Measurements from ENCODE around the gene SLC5A1. TPM values are rescaled to one million over a fixed set of nuclear protein-coding genes. Genes with fewer than 3 reads are reported as not detected.
"Not testable (repeated sequence)": the region's sequence is repeated elsewhere in the genome, so short reads cannot be mapped to it uniquely, and the experiment has no call there.

The SLC5A1 gene
- polyA plus RNA-seq, 3 donors from 2014 or later, result not detected

DNA sequence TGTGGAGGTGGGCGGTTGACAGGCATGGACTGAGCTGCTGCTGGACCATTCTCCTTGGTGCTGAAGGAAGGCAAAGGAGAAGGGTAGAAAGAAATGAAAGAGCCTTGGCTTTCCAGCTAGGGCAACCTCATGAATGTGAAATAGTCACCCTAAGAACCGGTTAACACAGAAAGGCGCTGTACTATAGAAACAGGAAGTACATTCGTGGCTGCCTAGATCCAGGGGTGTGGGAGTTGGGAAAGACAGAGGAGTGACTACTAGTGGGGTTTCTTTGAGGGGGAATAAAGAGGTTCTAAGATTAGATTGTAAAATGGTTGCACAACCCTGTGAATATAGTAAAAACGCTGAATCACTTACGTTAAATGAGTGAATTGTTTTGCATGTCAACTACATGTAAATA, 108.6 kb downstream of the SLC5A1 start:
- H3K9me3 Mint-ChIP-seq, result peaks cover 0 to 19% (median 8%) of the 10 kb centered on the region in 6 donors
- not testable (repeated sequence) for H3K27ac Mint-ChIP-seq, H3K4me3 Mint-ChIP-seq, DNase-seq, H3K4me1 Mint-ChIP-seq, H3K36me3 Mint-ChIP-seq
- peaks cover 3 to 12% (median 6%) of the 10 kb centered on the region in 3 donors for H3K27me3 Mint-ChIP-seq (ENCODE audit: low read depth in 3 of 3)

DNA sequence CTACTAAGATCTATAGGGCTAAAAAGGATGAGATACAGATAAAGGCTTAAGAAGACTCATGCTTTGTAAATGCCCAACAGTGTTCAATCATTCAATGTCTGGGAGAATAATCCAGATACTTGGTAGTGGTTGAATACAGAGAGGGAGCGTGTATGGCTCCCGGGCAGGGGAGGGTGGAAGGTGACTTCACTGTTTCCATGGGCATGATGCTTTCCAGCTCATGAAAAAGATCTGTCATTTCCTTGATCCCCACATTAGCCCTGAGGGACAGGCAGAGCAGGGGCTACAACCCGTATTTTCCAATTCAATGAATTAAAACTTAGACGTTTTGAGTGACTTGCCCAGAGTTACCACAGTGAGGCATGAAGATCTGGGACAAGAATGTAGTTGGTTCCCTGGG, 111.7 kb downstream of the SLC5A1 start:
- H3K9me3 Mint-ChIP-seq; H3K36me3 Mint-ChIP-seq; H3K4me1 Mint-ChIP-seq; H3K27me3 Mint-ChIP-seq (ENCODE audit: low read depth in 3 of 3); H3K4me3 Mint-ChIP-seq; H3K27ac Mint-ChIP-seq; DNase-seq: not testable (repeated sequence)

DNA sequence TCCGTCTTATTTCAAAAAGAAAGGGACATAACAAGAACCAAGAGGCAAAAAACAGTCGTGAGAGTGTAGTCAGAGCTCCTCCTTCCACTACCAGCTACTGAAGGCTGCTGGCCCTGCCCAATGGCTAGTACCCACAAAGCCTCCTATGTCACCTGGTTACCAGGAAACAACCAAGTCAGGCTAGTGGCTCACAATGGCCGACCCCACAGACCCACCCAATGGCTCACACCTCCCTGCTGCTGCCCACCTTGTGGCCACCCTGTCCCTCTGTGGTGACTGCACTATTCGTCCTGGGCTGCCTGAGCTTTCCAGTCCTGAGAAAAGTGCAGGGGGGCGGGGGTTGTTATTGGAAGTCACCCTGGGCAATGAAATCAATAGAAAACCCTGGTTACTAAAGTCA, 114.6 kb downstream of the SLC5A1 start:
- H3K4me1 Mint-ChIP-seq; H3K27ac Mint-ChIP-seq; H3K36me3 Mint-ChIP-seq; H3K9me3 Mint-ChIP-seq; H3K4me3 Mint-ChIP-seq; H3K27me3 Mint-ChIP-seq (ENCODE audit: low read depth in 3 of 3); DNase-seq: not testable (repeated sequence)

DNA sequence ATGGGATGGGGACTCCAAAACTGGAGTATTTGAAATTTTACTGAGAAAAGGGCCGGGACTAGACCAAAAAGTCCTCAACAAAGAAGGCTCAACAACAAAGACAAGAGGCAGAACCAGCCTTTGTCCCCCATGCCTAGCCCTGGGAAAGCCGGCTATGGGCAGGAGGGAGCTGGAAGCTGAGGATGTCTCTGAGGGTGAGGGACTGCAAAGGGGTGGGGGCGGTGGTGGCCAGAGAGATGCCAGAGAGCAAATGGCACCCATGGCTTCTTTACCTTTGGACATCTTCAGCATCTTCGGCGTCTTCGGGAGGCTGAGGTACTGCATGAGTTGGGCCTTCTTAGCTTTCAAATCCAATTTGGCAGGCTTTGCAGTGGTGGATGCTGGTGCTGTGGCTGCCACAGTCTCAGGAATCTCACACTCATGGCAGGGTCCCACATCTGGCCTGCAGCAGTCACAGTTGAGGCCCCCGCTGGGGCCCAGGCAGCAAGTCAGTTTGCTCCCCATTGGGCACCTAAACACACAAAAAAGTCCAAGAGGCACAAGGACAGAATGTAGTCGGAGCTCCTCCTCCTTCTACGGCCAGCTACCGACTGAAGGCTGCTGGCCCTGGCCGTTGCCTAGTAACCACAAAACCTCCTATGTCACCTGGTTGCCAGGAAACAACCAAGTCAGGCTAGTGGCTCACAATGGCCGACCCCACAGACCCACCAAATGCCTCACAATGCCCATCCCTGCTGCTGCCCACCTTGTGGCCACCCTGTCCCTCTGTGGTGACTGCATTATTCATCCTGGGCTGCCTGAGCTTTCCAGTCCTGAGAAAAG, 115.9 kb downstream of the SLC5A1 start, which contains the start of gene C22orf42:
Gene C22orf42, minus strand, starts transcription at position 592 of the 822 bp plus-strand sequence. Its CDS starts 88 bp downstream, at position 504.
- H3K27me3 Mint-ChIP-seq (ENCODE audit: low read depth in 3 of 3), result peaks cover 0 to 4% (median 1%) of the 10 kb centered on the region in 3 donors
- H3K4me1 Mint-ChIP-seq, result no peaks in the 10 kb centered on the region
- no peak within 1 kb of the TSS for H3K27ac Mint-ChIP-seq
- H3K36me3 Mint-ChIP-seq, result no peaks in the 10 kb centered on the region
- H3K9me3 Mint-ChIP-seq, result no peaks in the 10 kb centered on the region
- no peak for DNase-seq
- H3K4me3 Mint-ChIP-seq, result no peak within 1 kb of the TSS

DNA sequence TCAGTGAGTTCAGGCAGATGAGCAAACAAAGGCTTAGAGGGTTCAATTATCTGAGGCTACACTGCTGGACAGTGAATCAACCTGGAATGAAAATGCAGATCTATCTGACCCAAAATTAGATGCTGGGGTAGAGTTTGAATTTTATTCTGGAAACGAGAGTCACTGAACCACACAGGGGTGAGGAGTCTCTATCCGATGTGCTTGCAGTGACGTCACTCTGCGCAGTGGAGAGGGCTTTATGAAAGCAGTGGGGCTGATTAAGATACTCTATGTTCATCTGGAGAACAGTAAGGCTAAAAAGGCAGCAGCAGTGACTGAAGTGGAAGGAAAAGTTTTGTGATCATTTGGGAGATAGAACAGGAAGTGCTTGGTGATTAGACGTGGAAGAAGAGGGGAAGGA, 117.3 kb downstream of the SLC5A1 start:
- H3K36me3 Mint-ChIP-seq; H3K9me3 Mint-ChIP-seq; DNase-seq; H3K4me3 Mint-ChIP-seq; H3K27me3 Mint-ChIP-seq (ENCODE audit: low read depth in 3 of 3); H3K4me1 Mint-ChIP-seq; H3K27ac Mint-ChIP-seq: not testable (repeated sequence)

Other genes starting within 250 kb of the SLC5A1 start
- 100 to 1,000 TPM in 1 of 3 donors, 10 to 100 TPM in 2; 76.5 to 113 (median 84.0) TPM for gene YWHAH, start 98.7 kb upstream of the SLC5A1 start, polyA plus RNA-seq
- gene C22orf42, start 116.0 kb downstream of the SLC5A1 start, polyA plus RNA-seq, result not detected
- under 1 TPM in 1 of 3 donors, not detected in 2; 0.24 TPM for gene RFPL2, start 161.8 kb downstream of the SLC5A1 start, polyA plus RNA-seq
- not detected for gene SLC5A4, start 212.1 kb downstream of the SLC5A1 start, polyA plus RNA-seq